Fibroblast of gingiva (primary cell): Measurements from ENCODE around the gene HOXC9.

ENCODE experiments used
- DNase-seq: peaks from one replicate; pipeline ENCODE4 v3.0.0-alpha.2; 2011; ENCODE audit warnings: low read depth

The HOXC9 gene

GRCh38 chr12:53976172-53976822, 23.7 kb upstream of the HOXC9 start:
- DNase-seq = no peak

- no peak for DNase-seq
These were observed 23.0 kb upstream of the HOXC9 start for GRCh38 chr12:53976823-53977595.

- DNase-seq = no peak
These were observed 22.1 kb upstream of the HOXC9 start for GRCh38 chr12:53977596-53978445.

GRCh38 chr12:53978477-53979356, 21.2 kb upstream of the HOXC9 start:
- no peak for DNase-seq

GRCh38 chr12:53980104-53980801, 19.7 kb upstream of the HOXC9 start:
- DNase-seq = no peak

GRCh38 chr12:53980802-53981496, 19.0 kb upstream of the HOXC9 start:
- no peak for DNase-seq

GRCh38 chr12:53981634-53982565, 18.1 kb upstream of the HOXC9 start:
- no peak for DNase-seq

GRCh38 chr12:53982648-53983567, 17.1 kb upstream of the HOXC9 start:
- no peak for DNase-seq

- no peak for DNase-seq
These were observed 16.4 kb upstream of the HOXC9 start for GRCh38 chr12:53983568-53983949.

GRCh38 chr12:53983950-53984572, 15.9 kb upstream of the HOXC9 start:
- DNase-seq = no peak

GRCh38 chr12:53984901-53985691, 14.9 kb upstream of the HOXC9 start, which contains the start of gene HOXC10:
Gene HOXC10, plus strand, starts transcription at chr12:53985146. Its CDS starts 114 bp downstream, at chr12:53985260.
- DNase-seq = peak; percentile 33

- no peak for DNase-seq
These were observed 14.3 kb upstream of the HOXC9 start for GRCh38 chr12:53985692-53985993.

- no peak for DNase-seq
These were observed 13.8 kb upstream of the HOXC9 start for GRCh38 chr12:53985994-53986685.

- no peak for DNase-seq
These were observed 13.1 kb upstream of the HOXC9 start for GRCh38 chr12:53986686-53987483.

GRCh38 chr12:53987787-53988230, 12.2 kb upstream of the HOXC9 start:
- DNase-seq = no peak
